Stimulated activated naive CD8-positive, alpha-beta T cell treated with anti-CD3 and anti-CD28 coated beads, Interleukin-15, Interleukin-2, amounts not matched to agents 100 ng/mL and 50 ng/mL, for 24 hours (primary cell): Measurements from ENCODE around the gene CASZ1.

Experiments
- H3K27ac Mint-ChIP-seq: one replicate; pipeline ENCODE4 v1.8.0; 2021; ENCODE audit warnings: mild to moderate bottlenecking, mixed read lengths
- H3K27me3 Mint-ChIP-seq: one replicate; pipeline ENCODE4 v1.8.0; 2021; ENCODE audit warnings: mixed read lengths
- H3K36me3 Mint-ChIP-seq: one replicate; pipeline ENCODE4 v1.8.0; 2021; ENCODE audit warnings: low read depth, mixed read lengths
- H3K4me1 Mint-ChIP-seq: one replicate; pipeline ENCODE4 v1.8.0; 2021; ENCODE audit warnings: low read depth, mixed read lengths
- H3K4me3 Mint-ChIP-seq: one replicate; pipeline ENCODE4 v1.8.0; 2021; ENCODE audit warnings: mild to moderate bottlenecking, mixed read lengths
- H3K9me3 Mint-ChIP-seq: one replicate; pipeline ENCODE4 v1.8.0; 2021; ENCODE audit warnings: mixed read lengths

The CASZ1 gene

DNA sequence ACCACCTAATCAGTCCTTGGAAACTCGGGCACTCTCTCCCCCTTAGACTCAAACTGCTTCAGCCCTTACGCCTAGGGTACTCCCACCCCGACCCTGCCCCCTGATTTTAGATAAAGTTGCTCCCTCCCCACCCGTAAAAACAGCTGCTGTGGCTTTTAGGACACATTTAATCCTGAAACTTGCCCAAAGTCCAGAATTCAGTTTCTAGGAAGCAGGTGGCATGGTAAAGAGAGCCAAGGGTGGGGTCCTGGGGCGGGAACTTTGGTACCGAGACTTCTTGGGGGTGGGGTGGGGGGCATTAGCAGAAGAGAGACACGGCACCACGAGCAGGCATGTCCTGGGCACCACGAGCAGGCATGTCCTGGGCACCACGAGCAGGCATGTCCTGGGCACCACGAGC is 52.4 kb downstream of the CASZ1 start:
- no peaks in the 10 kb centered on the region for H3K9me3 Mint-ChIP-seq
- H3K27me3 Mint-ChIP-seq, result peaks cover 3% of the 10 kb centered on the region

DNA sequence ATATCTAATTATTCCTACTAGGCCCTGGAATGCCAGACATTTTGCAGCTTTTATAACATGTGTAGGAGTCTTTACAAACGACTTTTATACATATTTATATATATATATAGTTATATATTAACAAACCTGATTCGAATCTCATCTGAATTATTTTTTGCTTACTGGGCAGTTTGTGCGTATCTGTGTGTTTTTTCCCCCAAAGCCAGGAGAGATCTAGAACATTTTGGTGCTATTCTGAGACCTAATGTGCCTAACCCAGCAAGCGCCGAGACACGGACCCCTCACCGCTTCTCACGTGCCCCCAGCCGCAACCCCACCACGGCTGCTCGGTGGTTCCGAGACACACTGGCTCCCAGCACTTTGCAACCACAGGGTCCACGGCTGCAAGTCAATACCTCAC is 54.8 kb downstream of the CASZ1 start:
- Mint-ChIP-seq H3K36me3 (no peaks in the 10 kb centered on the region), H3K4me1 (no peaks in the 10 kb centered on the region), H3K27me3 (peaks cover 3% of the 10 kb centered on the region), H3K4me3 (no peak overlapping the region), H3K9me3 (no peaks in the 10 kb centered on the region), H3K27ac (no peak overlapping the region)

More for the DNA sequence above, 52.4 kb downstream of the CASZ1 start:
- no peaks in the 10 kb centered on the region for H3K4me1 Mint-ChIP-seq
- H3K36me3 Mint-ChIP-seq, result no peaks in the 10 kb centered on the region
- H3K4me3 Mint-ChIP-seq, result no peak overlapping the region
- H3K27ac Mint-ChIP-seq, result no peak overlapping the region

DNA sequence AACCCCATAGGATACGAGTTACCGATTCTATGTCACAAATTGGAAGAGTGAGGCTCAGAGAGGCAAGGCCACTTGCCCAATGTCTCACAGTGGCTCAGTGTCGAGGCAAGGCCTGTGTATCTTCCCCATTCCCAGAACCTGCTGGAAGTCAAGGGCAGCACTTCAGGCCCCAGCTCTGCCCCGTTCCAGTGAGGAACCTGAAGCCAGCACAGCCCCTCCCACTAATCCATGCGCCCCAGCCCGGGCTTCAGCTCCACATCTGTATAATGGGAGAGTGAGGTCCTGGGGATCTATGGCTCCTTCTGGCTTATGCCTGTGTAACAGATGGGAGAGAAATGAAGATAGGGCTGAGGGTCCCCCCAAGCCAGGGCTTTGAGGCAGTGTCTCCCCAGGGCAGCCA is 56.3 kb downstream of the CASZ1 start:
- no peaks in the 10 kb centered on the region for H3K9me3 Mint-ChIP-seq
- H3K36me3 Mint-ChIP-seq, result no peaks in the 10 kb centered on the region
- no peak overlapping the region for H3K4me3 Mint-ChIP-seq
- peaks cover 3% of the 10 kb centered on the region for H3K27me3 Mint-ChIP-seq
- no peaks in the 10 kb centered on the region for H3K4me1 Mint-ChIP-seq
- no peak overlapping the region for H3K27ac Mint-ChIP-seq

DNA sequence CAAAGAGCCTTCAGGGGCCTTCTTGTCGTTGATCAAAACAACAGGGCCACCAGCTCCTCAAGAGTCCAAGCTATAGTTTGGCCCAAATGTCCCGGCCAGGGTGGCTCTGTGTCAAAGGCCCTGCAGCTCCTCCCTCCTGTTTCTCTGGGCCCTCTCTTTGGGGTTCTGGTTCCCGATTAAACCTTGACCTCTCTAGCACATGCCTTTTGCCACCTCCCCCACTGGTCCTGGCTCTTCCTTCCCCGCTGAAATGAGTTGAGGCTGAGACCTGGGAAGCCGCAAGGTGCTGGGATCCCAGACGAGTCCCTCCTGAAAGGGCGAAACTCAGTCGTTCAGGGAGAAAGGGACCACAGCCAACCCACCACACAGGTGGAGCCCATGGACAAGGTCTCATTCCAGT is 56.9 kb downstream of the CASZ1 start:
- H3K4me1 Mint-ChIP-seq, result peaks cover under 1% of the 10 kb centered on the region
- H3K9me3 Mint-ChIP-seq, result no peaks in the 10 kb centered on the region
- H3K4me3 Mint-ChIP-seq, result no peak overlapping the region
- H3K36me3 Mint-ChIP-seq, result no peaks in the 10 kb centered on the region
- peaks cover 3% of the 10 kb centered on the region for H3K27me3 Mint-ChIP-seq
- H3K27ac Mint-ChIP-seq, result no peak overlapping the region

DNA sequence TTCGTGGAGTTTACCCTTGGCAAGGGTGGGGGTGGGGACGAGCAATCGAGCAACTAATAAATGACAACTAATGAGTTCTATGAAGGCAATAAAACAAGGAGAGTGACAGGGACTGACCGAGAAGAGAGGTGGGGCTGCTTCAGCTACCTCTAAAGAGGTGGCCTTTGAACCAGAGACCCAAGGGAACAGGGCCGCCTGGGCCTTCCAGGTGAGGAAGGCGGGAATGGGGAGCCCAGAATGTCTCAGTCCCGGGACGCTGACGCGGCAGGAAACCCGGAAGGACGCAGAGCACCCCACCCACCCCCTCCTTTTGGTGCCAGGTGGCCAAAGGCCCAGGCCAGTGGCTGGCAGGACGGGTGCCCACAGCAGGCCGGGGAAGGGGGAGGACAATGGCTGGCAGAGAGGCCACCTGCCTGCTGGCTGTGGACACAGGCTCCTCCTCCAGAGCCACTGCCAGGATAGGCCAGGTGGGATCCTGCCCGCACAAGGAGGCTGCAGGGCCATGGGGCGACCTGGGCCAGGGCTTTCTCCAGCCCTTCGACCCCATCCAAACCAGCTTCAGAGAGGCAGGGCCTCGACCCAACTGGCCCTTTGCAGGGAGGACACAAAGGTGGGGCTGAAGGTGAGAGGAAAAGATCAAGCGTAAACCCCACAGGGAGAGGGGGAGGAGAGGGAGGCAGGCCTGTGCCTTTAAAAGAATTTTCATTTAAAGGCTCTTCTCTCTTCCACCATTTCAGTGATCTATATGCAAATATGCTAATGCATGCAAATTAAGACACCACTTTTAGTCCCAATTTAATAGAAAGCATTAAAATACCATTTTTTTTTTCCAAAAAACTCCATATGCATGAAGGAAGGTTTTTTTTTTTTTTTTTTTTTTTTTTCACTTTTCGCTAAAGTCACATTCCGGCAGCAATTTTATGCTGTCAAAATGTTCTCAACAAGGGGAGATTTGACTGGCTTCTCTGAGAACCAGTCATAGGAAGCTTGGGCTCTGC is 58.1 kb downstream of the CASZ1 start:
- peaks cover 13% of the 10 kb centered on the region for H3K4me1 Mint-ChIP-seq
- H3K27me3 Mint-ChIP-seq, result peaks cover 3% of the 10 kb centered on the region
- no peak overlapping the region for H3K4me3 Mint-ChIP-seq
- no peaks in the 10 kb centered on the region for H3K9me3 Mint-ChIP-seq
- H3K36me3 Mint-ChIP-seq, result no peaks in the 10 kb centered on the region
- no peak overlapping the region for H3K27ac Mint-ChIP-seq

DNA sequence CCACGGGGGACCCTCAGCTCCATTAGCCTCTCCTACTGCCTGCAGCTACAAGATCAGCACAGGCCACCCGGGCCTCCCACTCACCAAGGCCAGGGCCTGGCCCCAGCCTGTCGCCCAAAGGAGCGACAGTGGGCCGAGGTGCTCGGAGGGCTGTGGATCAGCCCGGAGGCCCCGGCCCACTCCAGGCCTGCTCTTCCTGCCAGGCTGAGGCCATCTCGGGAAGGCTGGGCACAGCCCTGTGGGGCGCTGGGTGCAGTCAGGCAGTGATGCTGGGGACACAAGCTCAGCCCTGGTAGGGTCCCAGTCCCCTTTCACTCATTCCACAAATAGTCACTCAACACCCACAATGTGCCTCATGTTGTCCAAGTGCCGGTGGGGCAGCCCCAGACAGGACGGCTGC is 58.8 kb downstream of the CASZ1 start:
- no peaks in the 10 kb centered on the region for H3K36me3 Mint-ChIP-seq
- no peak overlapping the region for H3K4me3 Mint-ChIP-seq
- H3K4me1 Mint-ChIP-seq, result peaks cover 15% of the 10 kb centered on the region
- H3K9me3 Mint-ChIP-seq, result no peaks in the 10 kb centered on the region
- H3K27me3 Mint-ChIP-seq, result peaks cover 3% of the 10 kb centered on the region
- H3K27ac Mint-ChIP-seq, result no peak overlapping the region

DNA sequence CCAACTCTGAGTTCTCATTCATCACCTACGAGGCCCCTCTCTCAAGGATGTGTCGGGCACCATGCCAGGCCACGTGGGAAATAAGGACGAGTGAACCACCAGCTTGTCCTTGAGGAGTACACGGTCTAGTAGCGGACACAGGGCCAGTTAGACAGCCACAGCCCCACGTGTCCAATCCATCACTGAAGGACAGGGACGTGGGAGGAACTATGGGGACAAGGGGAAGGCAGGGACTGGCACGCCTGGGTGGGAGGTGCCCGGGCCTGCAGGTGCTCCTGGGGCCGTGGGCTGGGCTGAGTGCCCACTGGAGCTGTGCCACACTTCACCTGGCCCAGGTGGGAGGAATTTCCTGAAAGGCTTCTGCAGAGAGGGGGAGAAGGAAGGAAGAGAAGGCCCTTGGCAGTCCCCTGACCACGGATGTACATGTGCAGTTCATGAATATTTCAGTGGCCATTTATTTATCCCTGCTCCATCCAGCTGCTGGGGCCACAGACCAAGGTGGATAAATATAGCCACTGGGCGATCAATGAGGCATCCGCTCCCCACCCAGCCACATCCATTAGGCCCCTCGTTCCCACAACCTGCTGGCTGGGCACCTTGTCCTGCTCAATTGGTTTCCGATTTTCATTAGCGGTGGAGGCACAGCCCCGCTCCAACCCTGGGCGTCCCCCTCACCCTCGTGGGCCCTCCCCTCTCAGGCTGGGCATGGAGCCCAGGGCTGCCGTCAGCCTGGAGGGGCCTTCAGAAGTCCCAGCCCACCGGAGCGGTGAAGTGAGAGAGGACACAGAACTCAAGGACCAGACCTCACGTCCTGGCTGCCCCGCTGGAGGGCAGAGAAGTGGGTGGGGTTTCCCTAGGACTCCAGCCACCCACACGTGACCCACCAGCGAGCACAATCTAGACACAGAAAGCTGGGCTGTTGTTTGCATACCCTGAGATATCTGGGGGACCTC is 59.5 kb downstream of the CASZ1 start:
- no peaks in the 10 kb centered on the region for H3K36me3 Mint-ChIP-seq
- no peak overlapping the region for H3K4me3 Mint-ChIP-seq
- H3K27ac Mint-ChIP-seq, result no peak overlapping the region
- no peaks in the 10 kb centered on the region for H3K9me3 Mint-ChIP-seq
- H3K4me1 Mint-ChIP-seq, result peaks cover 15% of the 10 kb centered on the region
- H3K27me3 Mint-ChIP-seq, result peaks cover 3% of the 10 kb centered on the region

DNA sequence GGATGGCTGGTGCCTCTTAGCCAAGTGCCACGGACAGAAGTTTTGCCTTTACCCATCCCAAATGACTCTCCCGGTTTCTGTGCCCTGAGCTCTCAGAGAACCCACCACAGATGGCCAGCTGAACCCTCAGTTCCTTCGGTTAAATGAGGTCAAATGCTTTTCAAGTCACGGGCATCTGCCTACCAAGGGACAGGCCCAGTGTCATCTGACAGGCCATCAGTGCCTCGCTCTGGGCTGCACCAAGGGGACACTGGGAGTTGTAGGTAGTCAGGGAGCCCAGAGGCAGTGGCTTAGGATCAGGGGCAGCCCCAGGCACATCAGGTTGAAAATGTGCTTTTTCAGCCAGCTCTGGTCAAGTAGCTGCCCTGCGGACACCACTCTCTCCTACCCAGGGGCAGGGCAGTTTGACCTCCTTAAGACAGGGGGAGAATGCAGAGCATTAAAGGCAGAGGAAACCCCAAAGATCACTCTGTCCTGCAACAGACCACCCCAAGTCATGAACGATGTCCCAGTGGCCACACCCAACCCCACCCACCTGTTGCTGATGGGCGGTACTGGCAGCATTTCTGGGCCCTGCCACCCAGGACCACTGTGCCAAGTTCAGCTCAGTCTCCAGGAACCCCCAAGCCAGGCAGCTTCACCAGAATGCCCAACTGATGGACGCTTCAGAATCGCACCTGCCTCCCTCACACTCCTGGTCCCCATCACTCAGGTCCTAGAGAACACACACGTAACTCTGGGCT is 60.7 kb downstream of the CASZ1 start:
- Mint-ChIP-seq H3K9me3 (no peaks in the 10 kb centered on the region), H3K27me3 (peaks cover 3% of the 10 kb centered on the region), H3K4me3 (no peak overlapping the region), H3K27ac (no peak overlapping the region), H3K4me1 (peaks cover 15% of the 10 kb centered on the region), H3K36me3 (no peaks in the 10 kb centered on the region)

DNA sequence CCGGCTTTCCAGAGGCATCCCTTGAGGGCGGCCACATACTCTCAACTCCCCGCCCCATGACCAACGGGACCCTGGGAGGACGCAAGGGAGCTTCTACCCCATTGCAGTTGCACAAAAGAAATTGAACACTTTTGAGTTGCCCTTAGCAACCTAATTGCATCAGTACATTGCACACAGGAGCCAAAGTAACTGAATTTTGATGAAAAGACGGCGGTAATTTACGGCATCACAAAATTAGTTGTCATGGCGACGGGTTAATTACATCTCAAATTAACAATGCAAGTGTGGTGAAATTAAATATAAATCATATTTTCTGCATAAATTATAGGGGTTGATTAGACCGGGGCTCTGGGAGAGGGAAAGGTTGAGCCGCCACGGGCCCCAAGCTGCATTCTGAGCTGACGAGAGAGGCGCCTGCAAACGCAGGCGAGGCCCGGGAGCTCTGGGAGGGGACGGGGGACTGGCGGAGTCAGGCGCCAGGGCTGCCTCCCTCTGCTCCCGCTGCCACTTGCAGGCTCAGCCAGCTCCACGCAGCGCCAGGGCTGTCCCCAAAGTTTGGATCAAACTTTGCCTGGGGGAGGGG is 61.4 kb downstream of the CASZ1 start:
- Mint-ChIP-seq H3K36me3 (no peaks in the 10 kb centered on the region), H3K27ac (no peak overlapping the region), H3K27me3 (no peaks in the 10 kb centered on the region), H3K4me1 (peaks cover 15% of the 10 kb centered on the region), H3K4me3 (no peak overlapping the region), H3K9me3 (no peaks in the 10 kb centered on the region)

DNA sequence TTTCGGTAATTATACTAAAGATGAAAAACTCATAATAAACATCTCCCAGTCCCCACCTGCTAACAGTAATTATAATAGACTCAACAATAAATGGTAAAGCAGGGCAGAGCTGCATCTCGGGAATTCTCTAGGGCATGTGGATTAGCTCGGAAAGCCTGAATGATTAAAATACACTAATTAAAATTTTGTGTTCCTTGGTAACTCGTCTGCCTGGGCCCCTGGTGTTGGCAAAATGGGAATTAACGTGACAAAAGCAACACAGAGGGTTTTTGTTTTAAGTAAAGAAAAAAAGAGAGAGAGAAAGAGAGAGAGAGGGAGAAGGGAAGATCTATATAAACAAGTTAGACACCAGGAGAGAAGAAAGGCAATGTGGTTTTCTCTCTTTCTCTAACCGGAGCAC is 62.1 kb downstream of the CASZ1 start:
- Mint-ChIP-seq H3K4me1 (peaks cover 15% of the 10 kb centered on the region), H3K9me3 (no peaks in the 10 kb centered on the region), H3K27me3 (no peaks in the 10 kb centered on the region), H3K36me3 (no peaks in the 10 kb centered on the region), H3K4me3 (no peak overlapping the region), H3K27ac (no peak overlapping the region)

DNA sequence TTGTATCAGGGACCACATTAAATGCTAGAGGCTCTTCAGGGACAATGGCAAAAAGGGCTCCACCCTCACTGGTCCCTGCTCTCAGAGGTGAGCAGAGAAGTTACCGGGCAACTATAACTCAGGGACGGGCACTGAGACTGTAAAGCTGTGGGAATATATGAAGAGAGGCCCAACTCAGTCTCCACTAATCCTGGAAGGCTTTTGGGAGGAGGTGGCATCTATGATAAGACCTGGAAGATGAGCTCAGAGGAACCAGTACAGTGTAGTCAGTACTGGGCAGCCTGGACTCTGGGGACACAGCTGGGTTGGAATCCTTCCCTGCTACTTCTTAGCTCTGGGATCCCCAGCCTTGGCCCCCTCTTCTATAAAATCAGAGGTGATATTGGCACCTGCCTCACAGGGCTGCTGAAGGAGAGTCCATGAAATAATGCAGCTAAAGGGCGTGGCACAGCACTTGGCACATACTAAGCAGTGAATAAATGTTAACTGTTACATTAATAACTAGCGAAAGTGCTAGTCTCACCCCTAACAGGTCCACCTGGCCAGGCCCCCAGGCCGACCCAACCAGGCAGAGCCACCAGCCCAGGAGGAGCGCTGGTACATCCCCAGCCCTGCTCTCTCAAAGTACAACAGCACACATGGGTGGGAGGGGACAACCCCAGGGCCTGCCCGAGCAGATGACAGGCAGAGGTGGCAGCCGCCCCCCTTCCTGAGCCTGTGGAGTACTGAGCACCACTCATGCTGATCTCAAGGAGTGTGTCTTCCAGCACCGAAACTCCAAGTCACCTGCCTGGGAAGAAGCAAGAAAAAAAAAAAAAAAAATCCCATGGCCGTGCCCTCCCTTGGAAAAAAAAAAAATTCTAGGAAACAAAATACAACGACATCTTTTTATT is 62.7 kb downstream of the CASZ1 start:
- Mint-ChIP-seq H3K9me3 (no peaks in the 10 kb centered on the region), H3K36me3 (no peaks in the 10 kb centered on the region), H3K4me1 (peaks cover 15% of the 10 kb centered on the region), H3K27ac (no peak overlapping the region), H3K27me3 (no peaks in the 10 kb centered on the region), H3K4me3 (no peak overlapping the region)

DNA sequence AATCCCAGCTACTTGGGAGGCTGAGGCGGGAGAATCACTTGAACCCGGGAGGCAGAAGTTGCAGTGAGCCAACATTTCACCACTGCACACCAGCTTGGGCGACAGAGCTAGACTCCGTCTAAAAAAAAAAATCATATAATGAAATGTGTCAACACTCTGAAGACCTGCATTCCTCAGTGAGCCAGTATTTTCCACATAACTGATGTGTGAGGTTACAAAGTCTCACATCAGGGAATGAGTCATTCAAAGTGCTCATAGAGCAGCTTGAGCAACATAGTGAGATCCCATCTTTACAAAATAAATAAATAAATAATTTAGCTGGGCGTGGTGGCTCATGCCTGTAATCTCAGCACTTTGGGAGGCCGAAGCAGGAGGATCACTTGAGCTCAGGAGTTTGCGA is 65.5 kb downstream of the CASZ1 start:
- H3K36me3 Mint-ChIP-seq, result no peaks in the 10 kb centered on the region
- no peaks in the 10 kb centered on the region for H3K27me3 Mint-ChIP-seq
- H3K4me3 Mint-ChIP-seq, result no peak overlapping the region
- H3K4me1 Mint-ChIP-seq, result peaks cover 15% of the 10 kb centered on the region
- no peak overlapping the region for H3K27ac Mint-ChIP-seq
- no peaks in the 10 kb centered on the region for H3K9me3 Mint-ChIP-seq

DNA sequence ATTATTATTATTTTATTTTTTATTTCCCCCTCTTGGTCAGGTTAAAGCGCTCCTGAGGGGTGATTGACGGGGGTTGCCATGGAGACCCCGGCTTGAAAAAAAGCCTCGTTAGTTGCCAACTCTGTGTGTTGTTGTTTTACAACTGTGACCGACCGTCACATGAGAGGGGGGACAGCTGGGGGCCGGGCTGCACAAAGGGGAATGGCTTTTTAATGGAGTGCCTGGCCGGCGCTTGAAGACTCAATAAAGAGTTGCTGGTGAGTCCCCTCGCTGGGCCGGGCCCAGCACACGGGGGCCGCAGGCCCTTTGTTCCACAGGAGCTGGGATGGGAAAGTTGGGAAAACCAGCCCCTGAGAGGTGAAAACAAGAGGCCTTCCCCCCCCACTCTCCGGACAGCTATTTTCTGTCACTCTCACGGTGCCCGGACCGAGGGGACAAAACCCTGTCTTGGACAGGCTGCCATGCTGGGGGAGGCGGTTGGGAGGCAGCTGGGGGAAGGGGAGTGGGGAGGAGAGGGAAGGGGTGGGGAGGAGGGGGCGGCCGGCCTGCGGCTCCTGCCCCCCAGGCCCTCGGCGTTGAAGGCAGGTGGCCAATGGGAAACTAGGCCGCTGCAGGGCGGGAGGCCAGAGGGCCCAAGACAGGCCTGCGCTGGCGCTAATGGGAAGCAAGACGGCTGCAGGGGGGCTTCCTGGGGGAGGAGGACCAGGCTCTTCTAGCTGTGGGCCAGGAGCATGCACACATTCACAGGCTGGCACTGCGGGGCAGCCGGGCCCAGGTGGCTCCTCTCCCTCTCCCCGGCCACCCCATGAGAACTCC is 67.6 kb downstream of the CASZ1 start:
- Mint-ChIP-seq H3K4me3 (no peak overlapping the region), H3K36me3 (no peaks in the 10 kb centered on the region), H3K9me3 (no peaks in the 10 kb centered on the region), H3K4me1 (peaks cover 6% of the 10 kb centered on the region), H3K27ac (no peak overlapping the region), H3K27me3 (no peaks in the 10 kb centered on the region)
